Osteoblast (primary cell): ENCODE results near the gene E2F1. TPM values are rescaled to one million over a fixed set of nuclear protein-coding genes. Genes with fewer than 3 reads are reported as not detected.

ENCODE experiments used
- DNase-seq: peaks from one replicate; pipeline ENCODE4 v3.0.0; 2011; ENCODE audit warnings: low spot score, mixed read lengths; ENCODE audit not compliant: insufficient read length; ENCODE audit errors: missing footprints
- H2AFZ ChIP-seq: 2 replicates; pipeline ENCODE4 v1.6.0; 2011; ENCODE audit warnings: mild to moderate bottlenecking, low read length
- H3K27ac ChIP-seq: 2 replicates; pipeline ENCODE4 v1.5.1; 2011; ENCODE audit warnings: mild to moderate bottlenecking, low read depth, low read length, moderate library complexity
- H3K27me3 ChIP-seq: 2 replicates; pipeline ENCODE4 v1.6.0; 2012; ENCODE audit warnings: mild to moderate bottlenecking, control low read depth, inconsistent platforms, low read length, moderate library complexity; ENCODE audit not compliant: insufficient read depth
- H3K36me3 ChIP-seq: 2 replicates; pipeline ENCODE4 v1.5.1; 2011; ENCODE audit warnings: mild to moderate bottlenecking, low read length, control low read depth, moderate library complexity; ENCODE audit not compliant: insufficient read depth
- H3K4me1 ChIP-seq: 2 replicates; pipeline ENCODE4 v1.5.1; 2011; ENCODE audit warnings: mild to moderate bottlenecking, low read length, control low read depth, moderate library complexity; ENCODE audit not compliant: insufficient read depth
- H3K4me2 ChIP-seq: 2 replicates; pipeline ENCODE4 v1.6.0; 2011; ENCODE audit warnings: mild to moderate bottlenecking, low read length; ENCODE audit not compliant: insufficient read depth
- H3K4me3 ChIP-seq: fragments of 200-600 bp; sonication (generic); 3 replicates; pipeline ENCODE4 v1.5.1; 2012; ENCODE audit warnings: mild to moderate bottlenecking, low read length, inconsistent platforms; ENCODE audit not compliant: insufficient read depth
- H3K79me2 ChIP-seq: 2 replicates; pipeline ENCODE4 v1.6.0; 2012; ENCODE audit warnings: mild to moderate bottlenecking, low read length, control low read depth, inconsistent platforms; ENCODE audit not compliant: insufficient read depth
- H3K9me3 ChIP-seq: 2 replicates; pipeline ENCODE4 v1.5.1; 2011; ENCODE audit warnings: low read depth, low read length, control low read depth
- H4K20me1 ChIP-seq: 2 replicates; pipeline ENCODE4 v1.6.0; 2012; ENCODE audit warnings: mild to moderate bottlenecking, low read length, control low read depth; ENCODE audit not compliant: insufficient read depth
- CTCF ChIP-seq: IDR thresholded peaks from 2 replicates; pipeline ENCODE4 v1.5.1; 2011; ENCODE audit warnings: mild to moderate bottlenecking, low read depth, low read length, moderate library complexity; ENCODE audit errors: extremely low read depth
- total RNA-seq: library from RNA; depleted of rRNA; stranded (reverse); fragments of >200 nt; gene quantifications from 2 replicates; pipeline ENCODE4 v1.2.3, GENCODE V29; 2012

Gene E2F1
- 1.4 and 2.4 TPM in 2 replicates for total RNA-seq

GRCh38 chr20:33686100-33686983, at the start of gene E2F1:
Gene E2F1, minus strand, starts transcription at chr20:33686385. Its CDS starts 121 bp downstream, at chr20:33686264.
- Histone ChIP-seq H3K27me3 (no peaks in the 10 kb centered on the region), H3K4me3 (peak within 1 kb of the TSS; percentile 66), H3K4me2 (peak within 1 kb of the TSS; percentile 83), H3K79me2 (peaks cover 14% of the 10 kb centered on the region), H3K27ac (peak within 1 kb of the TSS; percentile 4), H2AFZ (peak within 1 kb of the TSS; percentile 80), H3K36me3 (no peaks in the 10 kb centered on the region), H4K20me1 (peaks cover 4% of the 10 kb centered on the region), H3K9me3 (no peaks in the 10 kb centered on the region), H3K4me1 (peaks cover 35% of the 10 kb centered on the region)
- DNase-seq, result peak; percentile 100
- TF ChIP-seq CTCF, result no peak

GRCh38 chr20:33733654-33734576, 47.7 kb upstream of the E2F1 start:
- Histone ChIP-seq H3K36me3 (no peaks in the 10 kb centered on the region), H4K20me1 (no peaks in the 10 kb centered on the region), H3K79me2 (peaks cover 7% of the 10 kb centered on the region), H3K4me3 (peak overlapping the region; percentile 6), H3K4me2 (peak overlapping the region; percentile 68), H3K4me1 (peaks cover 28% of the 10 kb centered on the region), H3K9me3 (peaks cover 2% of the 10 kb centered on the region), H2AFZ (peak overlapping the region; percentile 20), H3K27me3 (no peaks in the 10 kb centered on the region), H3K27ac (peak overlapping the region; percentile 44)
- no peak for TF ChIP-seq CTCF
- DNase-seq, result peak; percentile 88

GRCh38 chr20:33732166-33732970, 46.2 kb upstream of the E2F1 start:
- Histone ChIP-seq H3K79me2 (peaks cover 7% of the 10 kb centered on the region), H3K27me3 (no peaks in the 10 kb centered on the region), H3K4me1 (peaks cover 28% of the 10 kb centered on the region), H3K27ac (peak overlapping the region; percentile 41), H3K9me3 (peaks cover 2% of the 10 kb centered on the region), H4K20me1 (no peaks in the 10 kb centered on the region), H3K4me3 (peak overlapping the region; percentile 79), H2AFZ (peak overlapping the region; percentile 90), H3K36me3 (no peaks in the 10 kb centered on the region), H3K4me2 (peak overlapping the region; percentile 84)
- no peak for TF ChIP-seq CTCF
- DNase-seq, result no peak
